Body of pancreas (tissue), 4 donors: ENCODE data around the gene CCT7. TPM values are rescaled to one million over a fixed set of nuclear protein-coding genes. Genes with fewer than 3 reads are reported as not detected.

Experiments
- ATAC-seq: fragments of 150-250 bp; one replicate; pipeline ENCODE4 v1.9.1; 2016
- DNase-seq, 4 donors: peaks; one replicate each; pipeline ENCODE4 v3.0.0-alpha.2; 2019
- H3K27ac ChIP-seq, 4 donors: fragments of 200-600 bp; sonication (generic); 1 replicate in 3 of 4; 2 replicates in 1 of 4; pipeline versions ENCODE4 v1.5.1 to v1.6.1; 2016 to 2019; ENCODE audit warnings: mild to moderate bottlenecking in 1 of 4, mixed read lengths in 1 of 4, moderate library complexity in 1 of 4
- H3K27me3 ChIP-seq, 2 donors: fragments of 200-600 bp; sonication (generic); one replicate each; pipeline ENCODE4 v1.6.0; 2016; ENCODE audit warnings: mild to moderate bottlenecking in 1 of 2
- H3K36me3 ChIP-seq, 2 donors: fragments of 200-600 bp; sonication (generic); replicated peaks in 1 of 2; 2 replicates each; pipeline ENCODE4 v1.5.1; 2016; ENCODE audit warnings: low read depth in 2 of 2; ENCODE audit not compliant: insufficient read depth in 1 of 2
- H3K4me1 ChIP-seq: fragments of 200-600 bp; sonication (generic); one replicate; pipeline ENCODE4 v1.6.0; 2016
- H3K4me3 ChIP-seq, 2 donors: fragments of 200-600 bp; sonication (generic); 1 replicate in 1 of 2; 2 replicates in 1 of 2; pipeline ENCODE4 v1.5.1; 2016 to 2019
- H3K9me3 ChIP-seq, 3 donors: fragments of 200-600 bp; sonication (generic); 1 replicate in 2 of 3; 2 replicates in 1 of 3; pipeline ENCODE4 v1.5.1; 2016
- POLR2A ChIP-seq, 3 donors: fragments of 450-650 bp; IDR thresholded peaks; one replicate each; pipeline ENCODE4 v1.6.1; 2016; ENCODE audit warnings: antibody characterized with exemption in 3 of 3, mild to moderate bottlenecking in 2 of 3
- whole genome bisulfite sequencing, 2 donors: methylation state at CpG; one replicate each; pipeline ENCODE4 v1.1.5; 2017; 5-methylcytosine and 5-hydroxymethylcytosine counted together
- intact Hi-C: fragments of 100-400 bp; cut with DNase I; formaldehyde crosslinking; loops from one replicate; pipeline ENCODE4 v1.15.1; 2023
- small RNA-seq: library from RNA; depleted of rRNA; stranded (forward); fragments of <200 nt; gene quantifications from one replicate; pipeline ENCODE3, GENCODE V24; 2016
- total RNA-seq, 2 donors: library from RNA; depleted of rRNA; stranded (reverse); fragments of >200 nt; gene quantifications; one replicate each; pipeline ENCODE4 v1.1.0, GENCODE V29; 2016
- TF ChIP-seq, protein P1 (sequence below), 7 experiments: fragments of 450-650 bp in 4 of 7; fragments of 200-600 bp in 3 of 7; sonication (generic) in 3 of 7; IDR thresholded peaks; one replicate each; pipeline ENCODE4 v1.5.1; 2016 to 2019; ENCODE audit warnings: antibody characterized with exemption in 7 of 7

CCT7 gene
- total RNA-seq, 2 donors from 2014 or later, result 88.7 to 92.3 TPM

DNA sequence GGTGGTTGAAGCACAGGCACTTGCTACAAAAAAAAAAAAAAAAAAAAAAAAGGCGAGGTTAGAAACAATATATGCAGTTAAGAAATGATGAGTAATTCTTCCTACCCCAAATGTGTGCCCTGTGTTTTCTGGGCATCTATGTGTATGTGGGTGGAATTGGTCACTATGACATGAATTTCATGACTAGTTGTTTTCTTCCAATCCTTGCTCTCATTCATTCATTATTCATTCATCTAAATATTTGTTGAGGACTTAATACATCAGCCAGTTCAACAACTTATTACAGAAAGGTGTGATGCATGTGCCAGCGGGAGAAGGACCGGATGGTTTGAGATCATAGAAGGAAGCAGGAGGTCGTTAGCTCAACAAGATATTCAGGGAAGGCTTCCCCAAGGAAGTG lies 67.5 kb downstream of the CCT7 start:
- 40 to 59% methylated on average over 4 of the region's 4 CpGs for WGBS, 2 donors
- no peaks in the 10 kb centered on the region for H3K4me1 ChIP-seq

More for the DNA sequence above, 67.5 kb downstream of the CCT7 start:
- no peak overlapping the region for H3K27ac ChIP-seq
- DNase-seq (no peak), ATAC-seq (no peak)
- no peaks in the 10 kb centered on the region for H3K27me3 ChIP-seq
- no peaks in the 10 kb centered on the region for H3K36me3 ChIP-seq
- H3K9me3 ChIP-seq, result no peaks in the 10 kb centered on the region
- no peak overlapping the region for H3K4me3 ChIP-seq
- TF ChIP-seq, protein P1, sequence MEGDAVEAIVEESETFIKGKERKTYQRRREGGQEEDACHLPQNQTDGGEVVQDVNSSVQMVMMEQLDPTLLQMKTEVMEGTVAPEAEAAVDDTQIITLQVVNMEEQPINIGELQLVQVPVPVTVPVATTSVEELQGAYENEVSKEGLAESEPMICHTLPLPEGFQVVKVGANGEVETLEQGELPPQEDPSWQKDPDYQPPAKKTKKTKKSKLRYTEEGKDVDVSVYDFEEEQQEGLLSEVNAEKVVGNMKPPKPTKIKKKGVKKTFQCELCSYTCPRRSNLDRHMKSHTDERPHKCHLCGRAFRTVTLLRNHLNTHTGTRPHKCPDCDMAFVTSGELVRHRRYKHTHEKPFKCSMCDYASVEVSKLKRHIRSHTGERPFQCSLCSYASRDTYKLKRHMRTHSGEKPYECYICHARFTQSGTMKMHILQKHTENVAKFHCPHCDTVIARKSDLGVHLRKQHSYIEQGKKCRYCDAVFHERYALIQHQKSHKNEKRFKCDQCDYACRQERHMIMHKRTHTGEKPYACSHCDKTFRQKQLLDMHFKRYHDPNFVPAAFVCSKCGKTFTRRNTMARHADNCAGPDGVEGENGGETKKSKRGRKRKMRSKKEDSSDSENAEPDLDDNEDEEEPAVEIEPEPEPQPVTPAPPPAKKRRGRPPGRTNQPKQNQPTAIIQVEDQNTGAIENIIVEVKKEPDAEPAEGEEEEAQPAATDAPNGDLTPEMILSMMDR (IDR thresholded peaks at IDR 0.05), result no peak
- TF ChIP-seq POLR2A (IDR thresholded peaks at IDR 0.05), result no peak
- intact Hi-C loops, result no loop called here

Small RNA genes lying within 50 kb of the gene (small RNA-seq; reads per million reads assigned to genes)
- gene RNU6-111P, result not detected

Other genes with a start within 250 kb of the CCT7 start
- 1 to 10 TPM; 4.3 to 5.4 TPM for gene SFXN5, start 162.6 kb upstream of the CCT7 start, total RNA-seq
- gene RAB11FIP5, start 121.4 kb upstream of the CCT7 start, total RNA-seq, result 10 to 100 TPM; 19.2 to 39.6 TPM
- not detected for gene NOTO, start 31.7 kb upstream of the CCT7 start, total RNA-seq
- gene SMYD5, start 20.1 kb upstream of the CCT7 start, total RNA-seq, result 10 to 100 TPM; 10.1 to 19.4 TPM
- 10 to 100 TPM; 11.7 to 21.4 TPM for gene PRADC1, start 1.1 kb upstream of the CCT7 start, total RNA-seq
- 10 to 100 TPM in 1 of 2 donors, 1 to 10 TPM in 1; 4.3 to 11.2 TPM for gene FBXO41, start 50.2 kb downstream of the CCT7 start, total RNA-seq
- gene EGR4, start 59.2 kb downstream of the CCT7 start, total RNA-seq, result not detected
- gene ALMS1, start 151.5 kb downstream of the CCT7 start, total RNA-seq, result 10 to 100 TPM; 34.2 to 44.5 TPM